Ovary (tissue), 3 donors: ENCODE data around the gene CFLAR.

Source experiments
- POLR2A ChIP-seq: fragments of 450-650 bp; IDR thresholded peaks from one replicate; pipeline ENCODE4 v1.6.1; 2017; ENCODE audit warnings: antibody characterized with exemption, mild to moderate bottlenecking, moderate library complexity
- TF ChIP-seq, protein P1 (sequence below), 3 donors: fragments of 450-650 bp in 2 of 3; fragments of 200-600 bp in 1 of 3; IDR thresholded peaks; one replicate each; pipeline versions ENCODE4 v1.5.1 to v1.8.0; 2016 to 2022; ENCODE audit warnings: antibody characterized with exemption in 3 of 3, mild to moderate bottlenecking in 1 of 3
- donor health status: DM: no; HTN: no; CAD: no.

DNA sequence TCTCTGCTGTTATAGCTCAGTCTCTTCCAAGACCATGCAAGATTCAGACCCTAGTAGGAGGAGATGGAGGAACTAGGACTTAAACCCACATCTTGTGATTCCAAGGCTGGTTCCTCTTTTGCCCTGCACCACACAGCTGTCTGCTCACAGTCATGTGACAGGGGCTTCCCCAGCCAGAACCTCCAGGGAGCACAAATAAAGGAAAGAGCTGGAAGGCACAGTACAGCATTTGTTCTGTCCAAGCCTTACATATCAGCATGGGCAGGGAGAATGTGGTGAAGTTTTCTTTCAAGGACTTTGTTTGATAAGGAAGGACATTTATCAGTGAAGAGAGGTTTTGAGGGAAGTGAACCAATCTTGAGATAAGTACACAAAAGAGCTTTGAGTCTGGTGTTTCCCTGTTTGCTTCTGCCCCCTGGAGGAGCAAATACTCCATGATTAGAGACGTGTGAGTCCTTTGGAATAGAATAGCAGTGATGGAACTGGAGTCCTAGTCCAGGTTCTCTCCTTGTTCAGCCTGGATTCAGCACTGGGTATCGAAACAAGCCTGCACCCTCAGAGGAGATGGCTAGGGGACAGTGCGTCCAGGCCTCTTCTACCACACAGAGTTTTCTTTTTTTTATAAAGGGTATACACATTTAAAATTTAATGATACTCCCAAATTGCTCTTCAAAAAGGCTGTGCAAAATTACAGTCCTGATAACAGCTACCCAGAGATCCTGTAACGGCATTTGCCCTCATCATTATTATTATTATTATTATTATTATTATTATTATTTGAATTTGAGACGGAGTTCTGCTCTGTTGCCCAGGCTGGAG, 42.4 kb downstream of the CFLAR start:
- TF ChIP-seq, protein P1, sequence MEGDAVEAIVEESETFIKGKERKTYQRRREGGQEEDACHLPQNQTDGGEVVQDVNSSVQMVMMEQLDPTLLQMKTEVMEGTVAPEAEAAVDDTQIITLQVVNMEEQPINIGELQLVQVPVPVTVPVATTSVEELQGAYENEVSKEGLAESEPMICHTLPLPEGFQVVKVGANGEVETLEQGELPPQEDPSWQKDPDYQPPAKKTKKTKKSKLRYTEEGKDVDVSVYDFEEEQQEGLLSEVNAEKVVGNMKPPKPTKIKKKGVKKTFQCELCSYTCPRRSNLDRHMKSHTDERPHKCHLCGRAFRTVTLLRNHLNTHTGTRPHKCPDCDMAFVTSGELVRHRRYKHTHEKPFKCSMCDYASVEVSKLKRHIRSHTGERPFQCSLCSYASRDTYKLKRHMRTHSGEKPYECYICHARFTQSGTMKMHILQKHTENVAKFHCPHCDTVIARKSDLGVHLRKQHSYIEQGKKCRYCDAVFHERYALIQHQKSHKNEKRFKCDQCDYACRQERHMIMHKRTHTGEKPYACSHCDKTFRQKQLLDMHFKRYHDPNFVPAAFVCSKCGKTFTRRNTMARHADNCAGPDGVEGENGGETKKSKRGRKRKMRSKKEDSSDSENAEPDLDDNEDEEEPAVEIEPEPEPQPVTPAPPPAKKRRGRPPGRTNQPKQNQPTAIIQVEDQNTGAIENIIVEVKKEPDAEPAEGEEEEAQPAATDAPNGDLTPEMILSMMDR (IDR thresholded peaks at IDR 0.05), result peak in 2 of 3 donors; percentile 46 to 67
- no peak for TF ChIP-seq POLR2A
